ENCODE data around the gene MAPK9.
"Not testable (repeated sequence)": the region's sequence is repeated elsewhere in the genome, so short reads cannot be mapped to it uniquely, and the experiment has no call there.

Gene MAPK9

DNA sequence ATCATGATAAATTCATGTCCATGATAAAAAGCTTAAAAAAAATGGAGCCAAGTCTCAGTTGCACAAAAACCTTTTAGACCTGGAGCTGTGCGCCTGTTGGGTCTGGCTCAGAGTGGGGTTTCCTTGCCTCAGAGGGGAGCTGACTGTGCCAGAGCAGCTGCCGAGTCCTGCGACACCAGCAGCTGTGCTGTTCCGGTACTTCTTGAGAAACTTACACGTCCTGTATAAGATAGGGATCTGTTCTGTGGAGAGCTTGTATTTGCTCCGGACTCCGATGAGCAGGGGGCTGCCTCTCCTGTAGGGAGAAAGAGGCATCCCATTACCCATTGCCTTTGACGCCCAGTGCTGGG lies 32.7 kb upstream of the MAPK9 start:
- no peak for DNase-seq

GRCh38 chr5:180323941-180324600 lies 32.2 kb upstream of the MAPK9 start:
- no peak for DNase-seq

DNA sequence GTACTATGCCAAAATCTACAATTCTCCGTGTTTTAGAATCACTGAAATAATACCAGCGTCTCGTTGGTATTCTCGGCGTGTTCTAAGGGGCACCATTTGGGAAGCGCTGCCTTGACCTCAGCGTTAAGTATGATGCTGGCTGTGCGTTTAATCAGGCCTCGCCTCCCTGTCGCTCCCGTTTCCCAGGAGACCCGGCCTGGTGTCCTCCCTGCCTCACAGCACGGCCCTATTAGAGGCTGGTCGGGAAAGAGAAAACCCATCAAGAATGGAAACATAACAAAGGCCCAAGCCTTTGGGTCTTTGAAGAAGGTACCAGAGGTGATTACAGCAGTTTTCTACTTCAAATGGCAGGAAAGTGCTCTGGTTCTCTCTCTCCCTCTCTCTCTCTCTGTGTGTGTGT lies 31.3 kb upstream of the MAPK9 start:
- DNase-seq, result no peak

DNA sequence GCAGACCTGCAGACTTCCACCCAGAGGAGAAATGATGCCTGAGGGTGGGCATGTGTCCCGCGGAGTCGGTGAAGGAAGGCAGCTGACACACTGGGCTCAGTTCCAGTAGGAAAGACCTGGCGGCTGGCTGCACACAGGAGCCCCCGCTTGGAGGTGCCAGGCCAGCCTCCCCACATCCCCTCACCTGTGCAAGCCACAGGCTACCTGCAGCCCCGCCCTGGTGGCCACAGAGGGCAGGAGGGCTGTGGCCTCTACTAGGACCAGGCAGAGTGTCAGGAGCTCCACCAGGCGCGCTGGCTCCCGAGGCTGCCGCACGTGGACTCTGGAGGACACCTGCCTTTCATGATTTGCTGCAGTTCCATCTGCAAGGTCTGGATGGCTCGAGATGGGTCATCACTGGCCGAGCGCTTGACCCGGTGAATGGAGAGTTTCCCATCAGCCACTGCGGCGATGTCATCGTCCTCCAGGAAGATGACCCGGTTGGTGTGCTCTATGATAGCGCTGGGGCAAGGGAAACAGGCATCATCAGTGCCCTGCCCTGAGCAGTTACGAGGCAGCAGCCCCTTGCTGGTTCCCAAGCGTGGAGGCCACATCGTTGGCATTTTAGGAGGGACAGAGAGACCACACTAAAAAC lies 26.7 kb upstream of the MAPK9 start:
- DNase-seq, result no peak

- no peak for DNase-seq
Observed at GRCh38 chr5:180316586-180316985, 24.7 kb upstream of the MAPK9 start.

DNA sequence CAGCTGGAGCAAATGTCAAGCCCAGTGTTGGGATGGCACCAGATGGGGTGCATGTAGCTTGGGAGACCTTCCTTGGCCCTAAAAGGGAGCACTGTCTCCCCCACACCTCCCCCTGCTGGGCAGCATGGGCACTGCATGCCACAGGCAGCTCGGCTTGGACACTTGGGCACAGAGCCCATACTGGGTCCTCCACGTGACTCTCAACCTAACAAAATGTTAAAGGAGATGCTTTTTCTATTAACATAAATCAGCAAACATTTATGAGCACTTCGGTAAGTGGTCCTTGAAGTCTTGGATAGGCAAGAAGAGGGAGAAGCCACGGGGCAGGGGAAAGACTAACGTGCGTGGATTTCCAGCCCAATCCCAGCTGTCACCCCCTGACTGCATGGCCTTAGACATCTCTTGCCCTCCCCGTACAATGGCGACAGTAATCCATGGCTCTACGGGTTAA lies 23.9 kb upstream of the MAPK9 start:
- DNase-seq, result peak; percentile 71 to 76

DNA sequence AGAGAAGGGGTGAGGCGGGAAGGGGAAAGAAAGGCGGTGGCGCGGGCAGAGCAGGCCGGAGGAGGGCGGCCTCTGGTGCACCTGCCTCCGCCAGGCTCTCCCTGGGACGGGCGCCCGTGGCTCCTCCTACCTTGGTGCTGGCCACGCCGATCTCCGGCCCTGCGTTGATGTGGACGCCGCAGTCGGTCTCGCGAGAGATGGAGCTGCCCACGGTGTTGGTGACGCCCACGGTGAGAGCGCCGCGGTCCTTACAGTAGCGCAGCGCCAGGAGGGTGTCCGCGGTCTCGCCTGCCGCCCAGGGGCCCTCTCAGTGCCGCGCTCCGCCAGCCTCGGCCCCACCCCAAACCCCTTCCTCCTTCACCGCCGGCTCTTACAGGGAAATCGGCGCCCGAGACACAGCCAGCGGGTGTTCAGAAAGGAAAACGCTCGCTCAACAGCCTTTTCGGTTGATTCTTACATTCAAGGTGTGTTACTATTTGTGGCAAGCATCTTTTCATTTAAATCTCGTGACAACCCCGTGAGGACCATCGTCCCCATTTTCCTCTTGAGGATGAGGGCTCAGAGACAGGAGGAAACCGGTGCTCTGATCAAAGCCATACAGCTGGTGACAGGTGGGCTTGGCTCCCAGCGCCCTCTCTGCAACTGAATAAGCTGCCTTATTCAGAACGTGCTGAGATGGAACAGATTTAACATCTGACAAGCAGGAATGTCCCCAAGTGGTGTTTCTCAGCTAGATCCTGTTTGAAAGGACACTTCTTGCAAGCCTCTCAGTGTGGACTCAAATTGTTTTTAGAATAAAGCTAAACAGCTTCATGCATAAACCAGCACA lies 22.0 kb upstream of the MAPK9 start:
- peak in 1 of 2 donors; percentile 51 for DNase-seq

DNA sequence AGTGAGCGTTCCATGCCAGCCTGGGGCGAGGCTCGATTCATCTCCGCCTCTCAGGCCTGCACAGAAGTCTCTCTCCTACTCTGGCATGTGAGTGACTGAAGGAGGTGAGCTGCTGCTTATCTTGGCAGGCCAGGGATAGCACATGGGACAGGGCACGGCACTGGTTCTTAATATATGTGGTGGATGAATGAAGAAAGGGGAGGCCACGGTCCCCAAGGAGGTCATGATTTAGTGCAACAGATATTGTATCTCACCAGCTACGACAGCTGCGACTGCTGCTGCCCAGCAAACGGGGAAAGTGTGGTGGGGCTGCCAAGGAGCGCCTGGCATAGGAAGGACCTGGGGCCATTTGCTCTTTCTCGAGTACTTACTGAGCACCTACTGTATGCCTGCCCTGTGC lies 19.3 kb upstream of the MAPK9 start:
- DNase-seq, result no peak

- DNase-seq, result no peak
Observed at GRCh38 chr5:180306796-180307195, 14.9 kb upstream of the MAPK9 start.

DNA sequence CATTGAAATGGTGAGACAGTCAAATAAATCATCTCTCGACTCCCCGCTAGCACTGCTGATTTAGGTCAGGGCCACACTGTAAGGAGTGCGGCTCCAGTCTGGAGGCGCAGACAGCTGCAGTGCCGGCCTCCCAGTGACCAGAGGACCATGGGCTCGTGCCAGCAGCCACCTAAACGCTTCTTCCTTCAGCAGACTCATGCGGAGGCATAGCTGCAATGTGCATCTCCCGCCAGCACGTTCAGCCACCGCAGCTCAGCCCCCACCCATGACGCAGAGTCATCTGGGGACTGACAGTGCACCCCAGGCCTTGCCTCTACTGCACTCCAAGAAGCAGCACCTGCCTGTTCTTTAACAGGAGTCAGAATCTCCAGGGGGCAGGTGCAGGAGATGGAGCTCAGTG lies 13.6 kb upstream of the MAPK9 start:
- DNase-seq, result no peak

DNA sequence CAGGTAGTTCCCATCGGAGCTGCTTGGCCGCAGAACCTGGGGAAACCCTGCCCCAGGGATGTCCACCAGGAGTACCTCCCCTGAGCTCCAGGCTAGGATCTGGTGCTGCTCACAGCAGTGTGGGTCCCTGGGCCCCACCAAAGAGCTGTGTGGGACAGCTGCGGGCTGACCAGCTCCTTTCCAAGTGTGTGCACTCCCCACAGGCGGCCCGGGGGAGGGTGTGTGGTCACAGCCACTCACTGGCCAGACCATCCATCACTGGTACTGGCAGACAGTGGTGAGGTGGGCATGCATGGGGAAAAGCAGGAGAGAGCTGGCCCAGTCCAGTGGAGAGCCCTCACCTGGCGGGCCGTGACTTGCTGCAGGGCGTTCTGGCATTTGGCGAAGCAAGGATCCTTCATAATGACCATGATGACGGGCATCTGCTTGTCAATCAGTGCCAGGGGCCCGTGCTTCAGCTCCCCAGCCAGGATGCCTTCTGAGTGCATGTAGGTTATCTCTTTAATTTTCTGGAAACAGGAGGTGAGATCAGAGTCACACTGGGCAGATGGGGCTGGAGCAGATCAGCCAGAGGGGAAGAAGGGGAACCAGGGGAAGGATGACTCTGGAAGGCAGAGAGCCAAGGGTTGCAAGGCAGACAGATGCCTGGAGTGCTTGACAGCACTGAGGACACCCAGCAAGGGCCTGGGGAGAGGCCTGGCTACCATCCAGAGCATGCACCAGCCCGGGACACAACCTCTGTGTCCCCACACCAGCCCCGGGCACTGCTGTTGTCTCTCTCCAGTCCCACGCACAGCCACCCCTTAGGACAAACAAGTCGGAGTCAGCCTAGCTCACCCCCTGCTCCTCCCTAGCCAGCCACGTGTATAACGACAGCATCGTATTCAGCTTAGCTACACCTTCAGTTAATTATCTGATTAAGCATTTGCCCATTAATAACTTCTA lies 12.8 kb upstream of the MAPK9 start:
- DNase-seq, result no peak

- DNase-seq, result no peak
Observed at GRCh38 chr5:180304016-180304292, 12.1 kb upstream of the MAPK9 start.

DNA sequence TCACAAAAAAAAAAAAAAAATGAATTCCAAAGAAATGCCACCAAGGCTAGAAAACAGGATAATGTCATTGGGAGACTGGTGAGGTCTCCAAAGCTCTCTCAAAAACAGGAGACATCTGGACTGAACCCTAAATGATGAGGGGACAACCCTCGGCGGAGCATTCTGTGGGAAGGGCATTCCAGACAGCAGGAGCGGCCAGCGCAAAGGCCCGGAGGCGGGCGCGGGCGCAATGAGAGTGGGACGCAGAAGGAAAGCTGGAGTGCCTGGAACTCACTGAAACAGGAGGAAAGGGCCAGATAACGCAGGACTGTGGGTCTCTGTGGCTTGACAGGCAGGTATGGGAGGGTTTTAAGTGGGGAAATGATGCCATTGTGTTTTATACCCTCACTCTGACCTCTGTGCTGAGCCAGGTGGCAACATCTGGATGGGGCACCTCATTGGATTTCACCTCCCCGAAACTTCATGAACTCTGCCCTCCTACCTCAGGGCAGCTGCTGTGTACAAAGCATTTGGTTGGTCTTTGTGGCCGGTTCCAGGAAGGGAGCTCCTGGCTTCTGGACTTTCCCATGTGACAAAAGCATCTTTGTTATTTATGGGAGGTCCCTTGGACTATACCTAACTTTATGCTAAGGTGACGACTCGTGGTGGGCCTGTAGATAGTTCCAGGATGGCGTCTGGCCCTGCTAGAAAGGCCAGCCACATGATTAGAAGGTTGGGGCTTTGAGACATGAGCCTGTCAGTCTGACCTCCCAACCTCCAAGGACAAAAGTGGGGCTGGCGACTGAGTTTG lies 11.5 kb upstream of the MAPK9 start:
- no peak for DNase-seq

DNA sequence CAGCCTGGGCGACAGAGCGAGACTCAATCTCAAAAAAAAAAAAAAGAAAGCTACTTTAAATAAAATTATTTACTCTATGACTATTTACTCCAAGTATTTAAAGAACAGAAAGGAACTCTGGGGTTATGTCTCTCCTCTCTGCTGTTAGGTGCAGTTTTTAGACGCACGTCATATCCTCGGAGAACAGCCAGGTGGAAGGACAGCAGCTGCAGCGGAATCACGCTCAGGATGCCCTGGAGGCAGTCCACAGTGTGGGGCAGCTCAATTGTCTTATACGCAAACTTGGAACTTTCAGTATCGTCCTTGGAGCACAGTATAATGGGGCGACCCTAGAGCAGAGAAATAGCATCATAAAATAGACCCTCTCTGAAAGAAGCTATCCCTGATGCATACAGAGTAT lies 10.4 kb upstream of the MAPK9 start:
- DNase-seq, result no peak

GRCh38 chr5:180301253-180301652 lies 9.4 kb upstream of the MAPK9 start:
- no peak for DNase-seq

- DNase-seq, result no peak
Observed at GRCh38 chr5:180299526-180299925, 7.6 kb upstream of the MAPK9 start.

GRCh38 chr5:180299014-180299413 lies 7.1 kb upstream of the MAPK9 start:
- not testable (repeated sequence) for DNase-seq

GRCh38 chr5:180297587-180298282 lies 5.9 kb upstream of the MAPK9 start:
- DNase-seq, result no peak

DNA sequence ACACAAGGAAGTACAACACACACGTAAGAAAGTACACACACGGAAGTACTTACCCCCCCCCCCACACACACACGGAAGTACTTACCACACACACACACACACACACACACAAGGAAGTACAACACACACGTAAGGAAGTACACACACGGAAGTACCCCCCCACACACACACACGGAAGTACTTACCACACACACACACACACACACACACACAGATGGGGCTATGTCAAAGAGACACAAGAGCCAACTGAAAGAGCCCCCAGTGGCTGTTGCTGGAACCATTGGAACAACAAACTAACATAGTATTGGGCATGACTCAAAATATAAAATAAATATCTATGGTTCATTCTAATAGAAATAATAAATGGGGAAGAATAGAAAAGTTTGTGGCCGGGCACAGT lies 4.9 kb upstream of the MAPK9 start:
- peak in 1 of 2 donors; percentile 34 for DNase-seq

DNA sequence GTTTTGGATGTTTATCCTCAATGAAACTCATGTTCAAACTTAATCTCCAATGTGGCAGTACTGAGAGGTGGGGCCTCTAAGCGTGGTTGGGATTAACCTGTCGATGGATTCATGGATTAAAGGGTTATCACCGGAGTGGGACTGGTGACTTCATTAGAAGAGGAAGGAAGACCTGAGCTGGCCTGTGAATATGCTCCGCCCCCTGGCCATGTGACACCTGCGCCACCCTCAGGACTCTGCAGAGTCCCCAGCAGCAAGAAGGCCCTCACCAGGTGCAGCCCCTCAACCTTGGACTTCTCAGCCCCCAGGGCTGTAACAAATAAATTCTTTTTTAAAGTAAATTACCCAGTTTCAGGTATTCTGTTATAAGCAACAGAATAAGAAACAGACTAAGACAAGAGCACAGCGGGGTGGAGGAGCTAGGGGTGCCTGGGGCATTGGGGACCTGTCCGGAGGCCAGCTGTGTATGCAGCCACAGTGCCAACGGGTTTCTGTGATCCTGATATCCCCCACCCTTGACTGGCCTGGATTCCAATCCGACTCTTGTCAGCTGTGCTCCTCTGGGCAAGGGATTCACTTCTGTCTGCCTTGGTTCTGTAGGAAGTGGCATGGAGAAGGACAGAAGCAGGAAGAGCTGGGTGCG lies 3.2 kb upstream of the MAPK9 start:
- no peak for DNase-seq

DNA sequence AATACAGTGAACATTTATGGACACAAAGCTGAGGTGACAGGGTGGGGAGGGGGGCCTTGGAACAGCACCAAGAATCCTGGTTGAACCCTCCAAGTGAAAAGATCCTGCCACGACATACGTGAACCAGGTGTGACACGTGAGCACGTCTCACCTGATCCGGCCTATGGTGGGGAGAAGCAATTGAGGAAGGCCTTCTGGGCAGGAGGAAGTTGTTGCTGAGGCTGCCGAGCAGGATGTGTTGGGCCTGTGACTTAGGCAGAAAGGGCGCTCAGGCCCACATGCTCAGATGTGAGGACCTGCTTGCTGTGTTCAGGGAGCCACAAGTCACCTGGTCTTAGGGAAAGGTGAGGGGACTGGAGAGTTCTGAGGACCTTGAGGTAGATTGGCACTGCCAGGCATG lies 2.5 kb upstream of the MAPK9 start:
- peak in 1 of 2 donors; percentile 26 for DNase-seq
